ENCODE data around the gene ANK2.

The ANK2 gene

DNA sequence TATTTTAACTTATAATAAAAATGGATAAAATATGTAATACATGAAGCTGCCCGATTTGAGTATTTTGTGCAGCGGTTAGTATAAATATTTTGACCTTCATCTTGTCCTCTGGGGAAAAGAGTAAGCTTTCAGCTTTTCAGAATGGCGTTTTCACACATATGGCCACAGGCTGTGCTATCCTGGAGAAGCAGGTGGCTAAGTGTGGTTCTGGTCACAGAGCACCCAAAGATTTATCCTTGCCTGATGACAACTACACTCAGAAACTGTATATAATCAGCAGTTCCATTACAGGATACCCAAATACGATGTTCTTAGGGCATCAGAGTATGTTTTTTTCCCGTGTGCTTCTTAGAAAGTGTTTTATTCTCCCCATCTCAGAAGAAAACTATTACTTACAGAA, 42.3 kb upstream of the ANK2 start:
- Histone ChIP-seq H3K36me3 (ENCODE audit: control insufficient read depth in 1 of 2, insufficient read depth in 2 of 2, low read depth in 1 of 2, low read length in 2 of 2) (no peaks in the 10 kb centered on the region), H2AK5ac (ENCODE audit: low read length, severe bottlenecking) (no peak overlapping the region), H3K9me3 (ENCODE audit: control insufficient read depth, low read length) (no peaks in the 10 kb centered on the region), H3K27ac (ENCODE audit: low read length, poor library complexity, severe bottlenecking) (no peak overlapping the region), H3K27me3 (ENCODE audit: control insufficient read depth in 1 of 2, insufficient read depth in 1 of 2, low read length in 2 of 2) (no peaks in the 10 kb centered on the region), H3K14ac (ENCODE audit: low read length in 2 of 2) (no peak overlapping the region), H4K8ac (ENCODE audit: low read length) (no peak overlapping the region), H2BK120ac (ENCODE audit: low read depth, low read length) (no peak overlapping the region), H4K91ac (ENCODE audit: low read length) (no peak overlapping the region), H3K79me1 (replicated peaks; ENCODE audit: low read length, poor library complexity, severe bottlenecking) (no peaks in the 10 kb centered on the region), H3K4me2 (ENCODE audit: low read length, poor library complexity, severe bottlenecking) (no peak overlapping the region), H3K4me1 (ENCODE audit: control insufficient read depth, insufficient read depth, low read depth, low read length) (no peaks in the 10 kb centered on the region), H2BK12ac (ENCODE audit: low read length in 2 of 2) (no peak overlapping the region), H2AFZ (ENCODE audit: low read depth, low read length) (no peak overlapping the region), H3K9ac (ENCODE audit: low read length) (no peak overlapping the region), H3K23ac (ENCODE audit: low read length in 2 of 2) (no peak overlapping the region), H3K4me3 (ENCODE audit: insufficient read depth in 1 of 2, low read depth in 1 of 2, low read length in 2 of 2) (no peak overlapping the region), H2BK5ac (ENCODE audit: low read depth, low read length, poor library complexity, severe bottlenecking) (no peak overlapping the region), H2BK15ac (ENCODE audit: low read depth, poor library complexity, severe bottlenecking) (no peak overlapping the region), H3K4ac (ENCODE audit: low read depth in 1 of 2, low read length in 2 of 2) (no peak overlapping the region), H3K18ac (ENCODE audit: low read depth in 1 of 2, low read length in 2 of 2) (no peak overlapping the region)
- WGBS: 89% methylated on average over 3 of the region's 5 CpGs
- no peak for DNase-seq

DNA sequence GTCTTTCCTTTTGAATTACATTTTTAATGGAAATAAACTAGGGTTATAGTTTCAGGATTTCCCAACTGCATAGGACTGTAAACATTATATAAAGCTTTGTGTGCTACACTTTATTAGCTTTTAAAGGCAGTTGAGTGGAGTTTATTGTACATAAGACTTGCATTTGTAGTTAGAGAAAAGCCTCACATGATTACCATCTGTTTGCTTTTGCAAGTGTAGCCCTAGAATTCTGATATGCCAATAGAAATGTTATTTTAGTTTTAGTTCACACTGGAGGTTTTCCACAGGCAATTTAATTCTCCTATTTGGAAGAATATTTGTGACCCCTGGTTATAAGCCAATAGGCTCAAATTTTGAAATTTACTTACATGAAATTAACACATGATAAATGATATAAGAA, 41.3 kb upstream of the ANK2 start:
- H2BK120ac ChIP-seq (ENCODE audit: low read depth, low read length): no peak overlapping the region
- H3K9me3 ChIP-seq (ENCODE audit: control insufficient read depth, low read length): no peaks in the 10 kb centered on the region
- H2BK12ac ChIP-seq (ENCODE audit: low read length in 2 of 2): no peak overlapping the region
- DNase-seq: no peak
- no peak overlapping the region for H3K18ac ChIP-seq (ENCODE audit: low read depth in 1 of 2, low read length in 2 of 2)
- no peak overlapping the region for H3K23ac ChIP-seq (ENCODE audit: low read length in 2 of 2)
- no peaks in the 10 kb centered on the region for H3K27me3 ChIP-seq (ENCODE audit: control insufficient read depth in 1 of 2, insufficient read depth in 1 of 2, low read length in 2 of 2)
- H2BK15ac ChIP-seq (ENCODE audit: low read depth, poor library complexity, severe bottlenecking): no peak overlapping the region
- H3K4me1 ChIP-seq (ENCODE audit: control insufficient read depth, insufficient read depth, low read depth, low read length): no peaks in the 10 kb centered on the region
- H4K91ac ChIP-seq (ENCODE audit: low read length): no peak overlapping the region
- H3K9ac ChIP-seq (ENCODE audit: low read length): no peak overlapping the region
- H2AFZ ChIP-seq (ENCODE audit: low read depth, low read length): no peak overlapping the region
- H3K79me1 ChIP-seq (replicated peaks; ENCODE audit: low read length, poor library complexity, severe bottlenecking): no peaks in the 10 kb centered on the region
- no peak overlapping the region for H3K4ac ChIP-seq (ENCODE audit: low read depth in 1 of 2, low read length in 2 of 2)
- no peak overlapping the region for H3K14ac ChIP-seq (ENCODE audit: low read length in 2 of 2)
- H3K27ac ChIP-seq (ENCODE audit: low read length, poor library complexity, severe bottlenecking): no peak overlapping the region
- no peaks in the 10 kb centered on the region for H3K36me3 ChIP-seq (ENCODE audit: control insufficient read depth in 1 of 2, insufficient read depth in 2 of 2, low read depth in 1 of 2, low read length in 2 of 2)
- no peak overlapping the region for H3K4me2 ChIP-seq (ENCODE audit: low read length, poor library complexity, severe bottlenecking)
- no peak overlapping the region for H4K8ac ChIP-seq (ENCODE audit: low read length)
- no peak overlapping the region for H3K4me3 ChIP-seq (ENCODE audit: insufficient read depth in 1 of 2, low read depth in 1 of 2, low read length in 2 of 2)
- no peak overlapping the region for H2AK5ac ChIP-seq (ENCODE audit: low read length, severe bottlenecking)
- no peak overlapping the region for H2BK5ac ChIP-seq (ENCODE audit: low read depth, low read length, poor library complexity, severe bottlenecking)

DNA sequence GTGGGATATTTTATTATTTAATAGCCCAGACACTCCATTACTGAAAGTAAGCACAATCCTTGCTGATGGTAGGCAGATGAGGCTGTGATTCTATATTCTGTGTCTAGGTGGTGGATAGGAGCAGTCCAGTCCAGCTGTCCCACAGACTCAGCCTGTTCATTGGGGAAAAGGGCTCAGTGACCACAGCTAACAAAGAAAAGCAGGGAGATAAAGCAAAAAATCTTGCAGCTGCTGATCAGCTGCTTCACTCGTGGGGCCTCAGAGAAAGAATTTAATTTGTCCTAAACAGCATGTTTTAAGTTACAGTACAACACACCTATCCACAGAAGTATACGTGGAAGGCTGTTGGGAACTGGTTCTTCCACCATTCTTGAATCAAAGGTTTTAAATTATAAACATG, 40.7 kb upstream of the ANK2 start:
- WGBS: 78% methylated on average over 1 of the region's 2 CpGs
- no peak overlapping the region for H3K14ac ChIP-seq (ENCODE audit: low read length in 2 of 2)
- H2AFZ ChIP-seq (ENCODE audit: low read depth, low read length): no peak overlapping the region
- H2AK5ac ChIP-seq (ENCODE audit: low read length, severe bottlenecking): no peak overlapping the region
- no peaks in the 10 kb centered on the region for H3K79me1 ChIP-seq (replicated peaks; ENCODE audit: low read length, poor library complexity, severe bottlenecking)
- no peak overlapping the region for H2BK120ac ChIP-seq (ENCODE audit: low read depth, low read length)
- no peak overlapping the region for H2BK5ac ChIP-seq (ENCODE audit: low read depth, low read length, poor library complexity, severe bottlenecking)
- H3K4me2 ChIP-seq (ENCODE audit: low read length, poor library complexity, severe bottlenecking): no peak overlapping the region
- H3K18ac ChIP-seq (ENCODE audit: low read depth in 1 of 2, low read length in 2 of 2): no peak overlapping the region
- H3K27ac ChIP-seq (ENCODE audit: low read length, poor library complexity, severe bottlenecking): no peak overlapping the region
- no peak overlapping the region for H2BK15ac ChIP-seq (ENCODE audit: low read depth, poor library complexity, severe bottlenecking)
- no peak overlapping the region for H4K8ac ChIP-seq (ENCODE audit: low read length)
- no peak for DNase-seq
- no peaks in the 10 kb centered on the region for H3K27me3 ChIP-seq (ENCODE audit: control insufficient read depth in 1 of 2, insufficient read depth in 1 of 2, low read length in 2 of 2)
- no peak overlapping the region for H3K4me3 ChIP-seq (ENCODE audit: insufficient read depth in 1 of 2, low read depth in 1 of 2, low read length in 2 of 2)
- H3K4ac ChIP-seq (ENCODE audit: low read depth in 1 of 2, low read length in 2 of 2): no peak overlapping the region
- H3K4me1 ChIP-seq (ENCODE audit: control insufficient read depth, insufficient read depth, low read depth, low read length): no peaks in the 10 kb centered on the region
- no peak overlapping the region for H2BK12ac ChIP-seq (ENCODE audit: low read length in 2 of 2)
- H3K9ac ChIP-seq (ENCODE audit: low read length): no peak overlapping the region
- no peaks in the 10 kb centered on the region for H3K9me3 ChIP-seq (ENCODE audit: control insufficient read depth, low read length)
- no peaks in the 10 kb centered on the region for H3K36me3 ChIP-seq (ENCODE audit: control insufficient read depth in 1 of 2, insufficient read depth in 2 of 2, low read depth in 1 of 2, low read length in 2 of 2)
- no peak overlapping the region for H3K23ac ChIP-seq (ENCODE audit: low read length in 2 of 2)
- H4K91ac ChIP-seq (ENCODE audit: low read length): no peak overlapping the region

DNA sequence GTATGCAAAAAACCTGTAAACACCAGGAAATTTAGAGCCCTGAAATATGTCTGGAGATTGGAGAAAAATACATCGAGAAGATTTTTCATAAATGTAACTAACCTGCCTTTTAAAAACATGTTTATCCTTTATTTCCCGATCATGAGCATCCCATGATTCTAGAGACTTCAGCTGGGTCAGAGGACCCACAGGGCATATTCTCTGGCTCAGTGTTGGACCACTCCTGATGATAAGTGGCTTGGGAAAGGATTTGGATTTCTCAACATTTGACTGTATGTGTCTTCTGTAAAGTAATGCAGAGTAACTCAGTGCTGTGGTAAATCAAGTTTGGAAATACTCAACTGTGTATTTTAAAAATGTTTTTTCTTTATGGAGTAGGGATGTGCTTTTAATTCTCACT, 40.0 kb upstream of the ANK2 start:
- Histone ChIP-seq H2AK5ac (ENCODE audit: low read length, severe bottlenecking) (no peak overlapping the region), H2AFZ (ENCODE audit: low read depth, low read length) (no peak overlapping the region), H3K4me1 (ENCODE audit: control insufficient read depth, insufficient read depth, low read depth, low read length) (no peaks in the 10 kb centered on the region), H4K91ac (ENCODE audit: low read length) (no peak overlapping the region), H2BK12ac (ENCODE audit: low read length in 2 of 2) (no peak overlapping the region), H3K4me2 (ENCODE audit: low read length, poor library complexity, severe bottlenecking) (no peak overlapping the region), H3K23ac (ENCODE audit: low read length in 2 of 2) (no peak overlapping the region), H3K27ac (ENCODE audit: low read length, poor library complexity, severe bottlenecking) (no peak overlapping the region), H2BK5ac (ENCODE audit: low read depth, low read length, poor library complexity, severe bottlenecking) (no peak overlapping the region), H3K27me3 (ENCODE audit: control insufficient read depth in 1 of 2, insufficient read depth in 1 of 2, low read length in 2 of 2) (no peaks in the 10 kb centered on the region), H3K9ac (ENCODE audit: low read length) (no peak overlapping the region), H2BK15ac (ENCODE audit: low read depth, poor library complexity, severe bottlenecking) (no peak overlapping the region), H3K14ac (ENCODE audit: low read length in 2 of 2) (no peak overlapping the region), H3K36me3 (ENCODE audit: control insufficient read depth in 1 of 2, insufficient read depth in 2 of 2, low read depth in 1 of 2, low read length in 2 of 2) (no peaks in the 10 kb centered on the region), H3K4me3 (ENCODE audit: insufficient read depth in 1 of 2, low read depth in 1 of 2, low read length in 2 of 2) (no peak overlapping the region), H3K18ac (ENCODE audit: low read depth in 1 of 2, low read length in 2 of 2) (no peak overlapping the region), H3K79me1 (replicated peaks; ENCODE audit: low read length, poor library complexity, severe bottlenecking) (no peaks in the 10 kb centered on the region), H3K4ac (ENCODE audit: low read depth in 1 of 2, low read length in 2 of 2) (no peak overlapping the region), H3K9me3 (ENCODE audit: control insufficient read depth, low read length) (no peaks in the 10 kb centered on the region), H4K8ac (ENCODE audit: low read length) (no peak overlapping the region), H2BK120ac (ENCODE audit: low read depth, low read length) (no peak overlapping the region)
- WGBS: 97% methylated on average over 1 of the region's 2 CpGs
- no peak for DNase-seq

Data from mesenchymal stem cell (in vitro differentiated cells and primary cell).